Fibroblast of villous mesenchyme (primary cell): ENCODE data around the gene RIMBP2. TPM values are rescaled to one million over a fixed set of nuclear protein-coding genes. Genes with fewer than 3 reads are reported as not detected.

Experiments
- DNase-seq: peaks from one replicate; pipeline ENCODE4 v3.0.0-alpha.2; 2010; ENCODE audit warnings: low read depth
- H3K4me3 ChIP-seq: 2 replicates; pipeline ENCODE4 v1.5.1; 2011; ENCODE audit warnings: low read depth, mild to moderate bottlenecking, low read length
- CTCF ChIP-seq: IDR thresholded peaks from 2 replicates; pipeline ENCODE4 v1.5.1; 2012; ENCODE audit warnings: low read depth, mild to moderate bottlenecking, low read length; ENCODE audit not compliant: insufficient read depth
- total RNA-seq: library from RNA; depleted of rRNA; stranded (reverse); fragments of >200 nt; gene quantifications from 2 replicates; pipeline ENCODE4 v1.2.3, GENCODE V29; 2012

The RIMBP2 gene
- total RNA-seq, 1 donor = not detected

DNA sequence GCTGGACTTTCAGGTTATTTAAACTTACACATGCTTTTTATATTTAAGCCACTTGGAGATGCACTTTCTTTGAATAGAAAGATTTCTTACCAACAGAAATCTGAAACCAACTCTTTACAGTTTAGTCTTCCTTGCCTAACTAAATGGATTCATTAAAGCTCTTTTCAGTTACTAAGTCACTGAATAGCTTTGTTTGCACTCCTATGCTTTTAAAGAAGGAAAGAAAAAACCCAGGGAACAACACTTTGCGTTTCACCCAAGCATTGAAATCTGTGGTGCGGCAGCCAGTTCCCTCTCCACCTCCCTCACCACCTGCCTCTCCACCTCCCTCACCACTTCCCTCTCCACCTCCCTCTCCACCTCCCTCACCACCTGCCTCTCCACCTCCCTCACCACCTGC is 70.3 kb downstream of the RIMBP2 start:
- H3K4me3 ChIP-seq = no peak overlapping the region
- no peak for DNase-seq
- no peak for TF ChIP-seq CTCF

- no peak for DNase-seq
- no peak for TF ChIP-seq CTCF
- H3K4me3 ChIP-seq = no peak overlapping the region
Observed at GRCh38 chr12:130644566-130644965, 71.5 kb downstream of the RIMBP2 start.

- no peak for TF ChIP-seq CTCF
- DNase-seq = no peak
- H3K4me3 ChIP-seq = no peak overlapping the region
Observed at GRCh38 chr12:130644146-130644545, 72.0 kb downstream of the RIMBP2 start.

GRCh38 chr12:130642856-130643255 is 73.2 kb downstream of the RIMBP2 start:
- no peak for DNase-seq
- H3K4me3 ChIP-seq = no peak overlapping the region
- no peak for TF ChIP-seq CTCF

GRCh38 chr12:130641533-130642184 is 74.4 kb downstream of the RIMBP2 start:
- TF ChIP-seq CTCF = no peak
- no peak overlapping the region for H3K4me3 ChIP-seq
- DNase-seq = no peak

DNA sequence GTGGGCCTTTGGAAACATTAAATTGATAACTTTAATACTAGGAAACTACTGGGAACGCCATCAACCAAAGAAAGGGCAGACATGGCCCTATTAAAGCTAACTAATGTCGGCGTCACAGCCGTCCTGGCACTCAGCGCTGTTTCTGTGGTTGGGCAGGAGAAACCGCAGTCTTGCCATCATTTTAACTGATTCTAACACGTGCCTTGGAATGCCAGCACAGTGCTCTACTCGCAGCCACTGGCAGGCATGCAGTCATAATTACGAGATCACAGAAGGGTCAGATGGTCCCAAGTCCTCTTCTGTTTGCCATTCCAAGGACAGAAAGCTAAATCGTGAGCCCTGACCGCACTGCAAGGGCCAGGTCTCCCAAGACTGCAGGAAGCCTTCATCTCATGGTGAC is 75.2 kb downstream of the RIMBP2 start:
- no peak overlapping the region for H3K4me3 ChIP-seq
- no peak for TF ChIP-seq CTCF
- DNase-seq = no peak

DNA sequence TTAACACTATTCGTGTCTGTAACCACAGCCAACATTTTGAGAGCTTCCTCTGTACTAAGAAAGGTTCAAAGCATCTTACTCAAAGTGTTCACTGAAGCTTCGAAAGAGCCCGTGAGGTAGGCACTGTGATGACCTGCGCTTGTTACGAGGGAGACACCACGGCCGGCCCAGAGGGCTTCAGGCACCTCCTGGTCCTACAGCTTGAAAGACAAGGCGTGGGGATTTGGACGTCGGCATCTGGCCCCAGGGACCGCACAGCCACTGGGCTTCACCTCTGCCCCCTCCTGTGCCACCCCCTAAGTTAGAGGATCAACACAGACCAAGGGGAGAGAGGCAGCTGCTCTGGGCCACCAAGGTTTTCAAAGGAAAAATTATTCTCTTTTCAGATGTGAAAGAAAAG is 75.6 kb downstream of the RIMBP2 start:
- no peak for TF ChIP-seq CTCF
- DNase-seq = no peak
- H3K4me3 ChIP-seq = no peak overlapping the region
